Mammary epithelial cell (primary cell): Measurements from ENCODE around the gene WFDC6.

Experiments
- EZH2 ChIP-seq: IDR thresholded peaks from 2 replicates; pipeline ENCODE4 v1.6.1; 2012; ENCODE audit warnings: low read length, inconsistent platforms, borderline replicate concordance
- TF ChIP-seq, protein P1 (sequence below), 2 donors: IDR thresholded peaks in 1 of 2; conservative IDR thresholded peaks in 1 of 2; 2 replicates each; pipeline ENCODE4 v1.5.1; 2011 to 2012; ENCODE audit warnings: inconsistent platforms in 2 of 2, low read length in 2 of 2, mild to moderate bottlenecking in 2 of 2, control low read depth in 1 of 2, low read depth in 1 of 2; ENCODE audit not compliant: insufficient read depth in 1 of 2; ENCODE audit errors: extremely low read depth in 1 of 2

DNA sequence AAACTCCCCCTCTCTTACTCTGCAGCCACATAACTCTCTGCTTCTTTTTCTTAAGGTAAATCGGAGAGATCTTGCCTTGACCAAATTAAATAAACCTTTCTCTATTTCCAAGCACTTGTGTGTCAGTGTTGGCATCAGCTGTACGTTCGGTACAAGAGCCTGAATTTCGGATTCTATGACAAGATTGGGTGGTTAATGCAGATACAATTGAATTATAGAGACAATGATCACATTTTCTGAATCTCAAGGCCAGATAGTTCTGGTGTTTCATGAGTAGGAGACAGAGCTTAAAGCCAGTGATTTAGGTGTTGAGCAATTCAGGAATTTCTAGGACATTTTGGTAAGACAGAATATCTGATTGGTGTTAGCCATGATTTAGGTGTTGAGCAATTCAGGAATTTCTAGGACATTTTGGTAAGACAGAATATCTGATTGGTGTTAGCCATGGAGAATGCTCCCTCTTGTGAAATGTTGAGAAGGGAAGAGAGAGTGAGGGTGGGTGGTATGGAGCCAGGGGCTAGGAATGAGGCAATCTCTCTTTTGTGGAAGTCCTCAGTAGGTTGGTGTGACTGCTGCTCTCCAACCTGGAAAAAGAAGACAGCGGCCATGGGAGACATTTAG, 28.9 kb downstream of the WFDC6 start:
- TF ChIP-seq, protein P1, sequence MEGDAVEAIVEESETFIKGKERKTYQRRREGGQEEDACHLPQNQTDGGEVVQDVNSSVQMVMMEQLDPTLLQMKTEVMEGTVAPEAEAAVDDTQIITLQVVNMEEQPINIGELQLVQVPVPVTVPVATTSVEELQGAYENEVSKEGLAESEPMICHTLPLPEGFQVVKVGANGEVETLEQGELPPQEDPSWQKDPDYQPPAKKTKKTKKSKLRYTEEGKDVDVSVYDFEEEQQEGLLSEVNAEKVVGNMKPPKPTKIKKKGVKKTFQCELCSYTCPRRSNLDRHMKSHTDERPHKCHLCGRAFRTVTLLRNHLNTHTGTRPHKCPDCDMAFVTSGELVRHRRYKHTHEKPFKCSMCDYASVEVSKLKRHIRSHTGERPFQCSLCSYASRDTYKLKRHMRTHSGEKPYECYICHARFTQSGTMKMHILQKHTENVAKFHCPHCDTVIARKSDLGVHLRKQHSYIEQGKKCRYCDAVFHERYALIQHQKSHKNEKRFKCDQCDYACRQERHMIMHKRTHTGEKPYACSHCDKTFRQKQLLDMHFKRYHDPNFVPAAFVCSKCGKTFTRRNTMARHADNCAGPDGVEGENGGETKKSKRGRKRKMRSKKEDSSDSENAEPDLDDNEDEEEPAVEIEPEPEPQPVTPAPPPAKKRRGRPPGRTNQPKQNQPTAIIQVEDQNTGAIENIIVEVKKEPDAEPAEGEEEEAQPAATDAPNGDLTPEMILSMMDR (conservative IDR thresholded peaks at IDR 0.05 in 1 of 2, IDR thresholded peaks at IDR 0.05 in 1 of 2; ENCODE audit: extremely low read depth in 1 of 2, insufficient read depth in 1 of 2, low read depth in 1 of 2, low read length in 2 of 2), result no peak
- no peak for TF ChIP-seq EZH2
